ENCODE results near the gene ZMYM1. TPM values are rescaled to one million over a fixed set of nuclear protein-coding genes. Genes with fewer than 3 reads are reported as not detected.

Gene ZMYM1
- total RNA-seq, 4 donors from 2014 or later, result 7.3 to 19.1 (median 14.5) TPM

GRCh38 chr1:35097224-35097623, 18.0 kb downstream of the ZMYM1 start:
- Histone ChIP-seq H3K36me3 (peaks cover 47 to 92% (median 78%) of the 10 kb centered on the region in 4 donors), H3K9me3 (no peaks in the 10 kb centered on the region), H3K4me3 (no peak overlapping the region), H3K4me1 (no peaks in the 10 kb centered on the region), H3K27ac (replicated peaks in 1 of 4) (no peak overlapping the region), H3K27me3 (no peaks in the 10 kb centered on the region)
- no peak for TF ChIP-seq EP300 (IDR thresholded peaks at IDR 0.05)
- no peak for TF ChIP-seq POLR2AphosphoS5 (IDR thresholded peaks at IDR 0.05)
- no peak for TF ChIP-seq CTCF (IDR thresholded peaks at IDR 0.05)
- TF ChIP-seq POLR2A (IDR thresholded peaks at IDR 0.05; ENCODE audit: low read depth), result no peak
- DNase-seq (ENCODE audit: extremely low spot score), result no peak
- 34% methylated on average over 1 of the region's 1 CpG for WGBS
- intact Hi-C loops (cut with DNase I), result no loop called here

GRCh38 chr1:35111106-35111505, 31.9 kb downstream of the ZMYM1 start:
- 96% methylated on average over 1 of the region's 1 CpG for WGBS
- Histone ChIP-seq H3K4me1 (no peaks in the 10 kb centered on the region), H3K27me3 (no peaks in the 10 kb centered on the region), H3K36me3 (peaks cover 8 to 47% (median 18%) of the 10 kb centered on the region in 4 donors), H3K9me3 (no peaks in the 10 kb centered on the region), H3K27ac (replicated peaks in 1 of 4) (no peak overlapping the region), H3K4me3 (no peak overlapping the region)
- TF ChIP-seq POLR2A (IDR thresholded peaks at IDR 0.05; ENCODE audit: low read depth) (no peak), POLR2AphosphoS5 (IDR thresholded peaks at IDR 0.05) (no peak), EP300 (IDR thresholded peaks at IDR 0.05) (no peak), CTCF (IDR thresholded peaks at IDR 0.05) (no peak)
- intact Hi-C loops (cut with DNase I), result no loop called here
- DNase-seq (ENCODE audit: extremely low spot score), result no peak

- WGBS, result 88% methylated on average over 4 of the region's 4 CpGs
- Histone ChIP-seq H3K36me3 (peaks cover 8 to 53% (median 18%) of the 10 kb centered on the region in 4 donors), H3K4me1 (no peaks in the 10 kb centered on the region), H3K27me3 (no peaks in the 10 kb centered on the region), H3K9me3 (no peaks in the 10 kb centered on the region), H3K27ac (replicated peaks in 1 of 4) (no peak overlapping the region), H3K4me3 (no peak overlapping the region)
- intact Hi-C loops (cut with DNase I), result no loop called here
- no peak for TF ChIP-seq POLR2A (IDR thresholded peaks at IDR 0.05; ENCODE audit: low read depth)
- no peak for TF ChIP-seq CTCF (IDR thresholded peaks at IDR 0.05)
- TF ChIP-seq POLR2AphosphoS5 (IDR thresholded peaks at IDR 0.05), result no peak
- TF ChIP-seq EP300 (IDR thresholded peaks at IDR 0.05), result no peak
- DNase-seq (ENCODE audit: extremely low spot score), result no peak
These were observed 33.5 kb downstream of the ZMYM1 start for GRCh38 chr1:35112668-35113067.

GRCh38 chr1:35115459-35116383, 36.5 kb downstream of the ZMYM1 start:
- H3K4me1 ChIP-seq, result peaks cover 2 to 5% (median 4%) of the 10 kb centered on the region in 4 donors
- no peak for TF ChIP-seq CTCF (IDR thresholded peaks at IDR 0.05)
- TF ChIP-seq EP300 (IDR thresholded peaks at IDR 0.05), result no peak
- TF ChIP-seq POLR2A (IDR thresholded peaks at IDR 0.05; ENCODE audit: low read depth), result no peak
- TF ChIP-seq POLR2AphosphoS5 (IDR thresholded peaks at IDR 0.05), result no peak
- no peak overlapping the region for H3K27ac ChIP-seq (replicated peaks in 1 of 4)
- no peak overlapping the region for H3K4me3 ChIP-seq
- peaks cover 6 to 50% (median 12%) of the 10 kb centered on the region in 4 donors for H3K36me3 ChIP-seq
- DNase-seq (ENCODE audit: extremely low spot score), result no peak
- intact Hi-C loops (cut with DNase I), result no loop called here
- 86% methylated on average over 8 of the region's 8 CpGs for WGBS
- no peaks in the 10 kb centered on the region for H3K27me3 ChIP-seq
- no peaks in the 10 kb centered on the region for H3K9me3 ChIP-seq
